Measurements from ENCODE around the gene TOB2.
"Not testable (repeated sequence)": the region's sequence is repeated elsewhere in the genome, so short reads cannot be mapped to it uniquely, and the experiment has no call there.

The TOB2 gene

GRCh38 chr22:41437198-41437597 lies 9.4 kb downstream of the TOB2 start:
- no peak overlapping the region for H3K4me3 ChIP-seq (replicated peaks; ENCODE audit: low read depth, low read length)
- TF ChIP-seq CTCF (IDR thresholded peaks at IDR 0.05; ENCODE audit: low read depth, low read length, missing control alignments): no peak
- DNase-seq (ENCODE audit: extremely low read depth, low read depth): no peak

- no peak for TF ChIP-seq CTCF (IDR thresholded peaks at IDR 0.05; ENCODE audit: low read depth, low read length, missing control alignments)
- DNase-seq (ENCODE audit: extremely low read depth, low read depth): no peak
- no peak overlapping the region for H3K4me3 ChIP-seq (replicated peaks; ENCODE audit: low read depth, low read length)
Measured at GRCh38 chr22:41436322-41437113, 10.1 kb downstream of the TOB2 start.

GRCh38 chr22:41435560-41435959 lies 11.0 kb downstream of the TOB2 start:
- DNase-seq (ENCODE audit: extremely low read depth, low read depth): no peak
- no peak overlapping the region for H3K4me3 ChIP-seq (replicated peaks; ENCODE audit: low read depth, low read length)
- TF ChIP-seq CTCF (IDR thresholded peaks at IDR 0.05; ENCODE audit: low read depth, low read length, missing control alignments): no peak

GRCh38 chr22:41434361-41435003 lies 12.1 kb downstream of the TOB2 start:
- DNase-seq (ENCODE audit: extremely low read depth, low read depth); H3K4me3 ChIP-seq (replicated peaks; ENCODE audit: low read depth, low read length): not testable (repeated sequence)

- DNase-seq (ENCODE audit: extremely low read depth, low read depth): not testable (repeated sequence)
Measured at GRCh38 chr22:41433480-41433879, 13.1 kb downstream of the TOB2 start.

GRCh38 chr22:41431656-41432055 lies 14.9 kb downstream of the TOB2 start:
- H3K4me3 ChIP-seq (replicated peaks; ENCODE audit: low read depth, low read length): no peak overlapping the region
- no peak for TF ChIP-seq CTCF (IDR thresholded peaks at IDR 0.05; ENCODE audit: low read depth, low read length, missing control alignments)
- no peak for DNase-seq (ENCODE audit: extremely low read depth, low read depth)

More at GRCh38 chr22:41433480-41433879, 13.1 kb downstream of the TOB2 start:
- H3K4me3 ChIP-seq (replicated peaks; ENCODE audit: low read depth, low read length): not testable (repeated sequence)

- TF ChIP-seq CTCF (IDR thresholded peaks at IDR 0.05; ENCODE audit: low read depth, low read length, missing control alignments): no peak
- DNase-seq (ENCODE audit: extremely low read depth, low read depth): no peak
- H3K4me3 ChIP-seq (replicated peaks; ENCODE audit: low read depth, low read length): no peak overlapping the region
Measured at GRCh38 chr22:41429951-41430332, 16.7 kb downstream of the TOB2 start.

Data from HFF-Myc (cell line).